ENCODE measurements around the gene AKT2. TPM values are rescaled to one million over a fixed set of nuclear protein-coding genes. Genes with fewer than 3 reads are reported as not detected.

Gene AKT2
- total RNA-seq, 1 experiment from 2014 or later = 149 TPM

- BruUV-seq (replicated peaks) = no TSS peak
- ChIA-PET CTCF (no interaction called here), POLR2A (ENCODE audit: unreplicated experiment) (no interaction called here)
- no peaks in the 10 kb centered on the region for H3K4me1 ChIP-seq (replicated peaks; ENCODE audit: insufficient read depth)
- DNase-seq = no peak
- H3K36me3 ChIP-seq (ENCODE audit: low read depth) = no peaks in the 10 kb centered on the region
- intact Hi-C loops (cut with micrococcal nuclease; ENCODE audit: unreplicated experiment) = no loop called here
- no peak overlapping the region for H2AFZ ChIP-seq
- no peaks in the 10 kb centered on the region for H3K9me3 ChIP-seq (ENCODE audit: insufficient read depth, low read depth)
- 0 out of 2 replicates have a peak, but pooled peaks cover 7% of the 10 kb centered on the region for H3K79me2 ChIP-seq (ENCODE audit: low read depth)
- H3K4me3 ChIP-seq = no peak overlapping the region
- peaks cover 7% of the 10 kb centered on the region; the same call in 1 of the 2 replicates for H4K20me1 ChIP-seq (ENCODE audit: insufficient read depth)
- no peak overlapping the region for H3K27ac ChIP-seq
- H3F3A ChIP-seq (ENCODE audit: insufficient read depth, low read depth) = no peaks in the 10 kb centered on the region
- H3K4me2 ChIP-seq = no peak overlapping the region
- no peaks in the 10 kb centered on the region for H3K27me3 ChIP-seq (ENCODE audit: insufficient read depth, low read depth)
- no peaks in the 10 kb centered on the region for H3K9me2 ChIP-seq (ENCODE audit: insufficient read depth)
- TF ChIP-seq, protein P1, sequence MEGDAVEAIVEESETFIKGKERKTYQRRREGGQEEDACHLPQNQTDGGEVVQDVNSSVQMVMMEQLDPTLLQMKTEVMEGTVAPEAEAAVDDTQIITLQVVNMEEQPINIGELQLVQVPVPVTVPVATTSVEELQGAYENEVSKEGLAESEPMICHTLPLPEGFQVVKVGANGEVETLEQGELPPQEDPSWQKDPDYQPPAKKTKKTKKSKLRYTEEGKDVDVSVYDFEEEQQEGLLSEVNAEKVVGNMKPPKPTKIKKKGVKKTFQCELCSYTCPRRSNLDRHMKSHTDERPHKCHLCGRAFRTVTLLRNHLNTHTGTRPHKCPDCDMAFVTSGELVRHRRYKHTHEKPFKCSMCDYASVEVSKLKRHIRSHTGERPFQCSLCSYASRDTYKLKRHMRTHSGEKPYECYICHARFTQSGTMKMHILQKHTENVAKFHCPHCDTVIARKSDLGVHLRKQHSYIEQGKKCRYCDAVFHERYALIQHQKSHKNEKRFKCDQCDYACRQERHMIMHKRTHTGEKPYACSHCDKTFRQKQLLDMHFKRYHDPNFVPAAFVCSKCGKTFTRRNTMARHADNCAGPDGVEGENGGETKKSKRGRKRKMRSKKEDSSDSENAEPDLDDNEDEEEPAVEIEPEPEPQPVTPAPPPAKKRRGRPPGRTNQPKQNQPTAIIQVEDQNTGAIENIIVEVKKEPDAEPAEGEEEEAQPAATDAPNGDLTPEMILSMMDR (conservative IDR thresholded peaks at IDR 0.05) = no peak
- no peak for TF ChIP-seq EZH2 (IDR thresholded peaks at IDR 0.05; ENCODE audit: low read depth)
These were observed 37.3 kb downstream of the AKT2 start for GRCh38 chr19:40247735-40248262.

DNA sequence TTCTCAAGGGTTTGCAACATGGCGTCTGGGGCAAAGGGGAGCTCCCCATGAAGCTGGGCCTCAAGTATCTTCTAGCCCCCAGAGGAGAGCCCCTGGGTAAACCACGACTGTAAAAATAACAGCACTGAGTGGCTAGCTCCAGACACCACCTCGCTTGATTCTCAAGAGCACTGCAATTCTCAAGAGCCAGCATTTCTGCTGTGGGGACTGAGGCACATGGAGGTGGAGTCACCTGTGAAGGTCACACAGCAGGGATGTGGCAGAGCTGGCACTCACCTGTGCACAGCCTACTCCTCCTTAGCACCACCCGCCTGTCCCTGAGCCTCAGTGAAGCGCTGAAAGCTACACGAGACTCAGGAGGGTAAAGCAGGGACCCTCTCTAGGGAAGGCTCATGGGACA is 38.0 kb downstream of the AKT2 start:
- no peak for TF ChIP-seq EZH2 (IDR thresholded peaks at IDR 0.05; ENCODE audit: low read depth)
- TF ChIP-seq, protein P1 (conservative IDR thresholded peaks at IDR 0.05) = no peak
- no peaks in the 10 kb centered on the region for H3F3A ChIP-seq (ENCODE audit: insufficient read depth, low read depth)
- H3K27me3 ChIP-seq (ENCODE audit: insufficient read depth, low read depth) = no peaks in the 10 kb centered on the region
- ChIA-PET POLR2A (ENCODE audit: unreplicated experiment) (no interaction called here), CTCF (no interaction called here)
- 0 out of 2 replicates have a peak, but pooled peaks cover 3% of the 10 kb centered on the region for H3K79me2 ChIP-seq (ENCODE audit: low read depth)
- no peak overlapping the region for H3K4me3 ChIP-seq
- no peaks in the 10 kb centered on the region for H3K4me1 ChIP-seq (replicated peaks; ENCODE audit: insufficient read depth)
- no peaks in the 10 kb centered on the region for H3K36me3 ChIP-seq (ENCODE audit: low read depth)
- no peak overlapping the region for H3K27ac ChIP-seq
- intact Hi-C loops (cut with micrococcal nuclease; ENCODE audit: unreplicated experiment) = no loop called here
- peaks cover 4% of the 10 kb centered on the region; the same call in 1 of the 2 replicates for H4K20me1 ChIP-seq (ENCODE audit: insufficient read depth)
- no peak for DNase-seq
- H2AFZ ChIP-seq = no peak overlapping the region
- no TSS peak for BruUV-seq (replicated peaks)
- H3K9me2 ChIP-seq (ENCODE audit: insufficient read depth) = no peaks in the 10 kb centered on the region
- no peak overlapping the region for H3K4me2 ChIP-seq
- H3K9me3 ChIP-seq (ENCODE audit: insufficient read depth, low read depth) = no peaks in the 10 kb centered on the region

GRCh38 chr19:40246292-40247073 is 38.7 kb downstream of the AKT2 start:
- H2AFZ ChIP-seq = no peak overlapping the region
- no peak for TF ChIP-seq EZH2 (IDR thresholded peaks at IDR 0.05; ENCODE audit: low read depth)
- no peak overlapping the region for H3K4me3 ChIP-seq
- H3K9me3 ChIP-seq (ENCODE audit: insufficient read depth, low read depth) = no peaks in the 10 kb centered on the region
- no TSS peak for BruUV-seq (replicated peaks)
- no peaks in the 10 kb centered on the region for H3K9me2 ChIP-seq (ENCODE audit: insufficient read depth)
- no peaks in the 10 kb centered on the region for H3K36me3 ChIP-seq (ENCODE audit: low read depth)
- H3K4me2 ChIP-seq = no peak overlapping the region
- DNase-seq = no peak
- H3K27ac ChIP-seq = no peak overlapping the region
- 0 out of 2 replicates have a peak, but pooled peaks cover 3% of the 10 kb centered on the region for H3K79me2 ChIP-seq (ENCODE audit: low read depth)
- ChIA-PET CTCF (interaction anchor here (0.7 kb wide), 1 partner anchor 36 kb away, joined by 6 read pairs; no protein-coding TSS in a partner anchor), POLR2A (ENCODE audit: unreplicated experiment) (no interaction called here)
- no peaks in the 10 kb centered on the region for H4K20me1 ChIP-seq (ENCODE audit: insufficient read depth)
- no peaks in the 10 kb centered on the region for H3K27me3 ChIP-seq (ENCODE audit: insufficient read depth, low read depth)
- H3K4me1 ChIP-seq (replicated peaks; ENCODE audit: insufficient read depth) = no peaks in the 10 kb centered on the region
- intact Hi-C loops (cut with micrococcal nuclease; ENCODE audit: unreplicated experiment) = no loop called here
- no peaks in the 10 kb centered on the region for H3F3A ChIP-seq (ENCODE audit: insufficient read depth, low read depth)

Measured in PC-9 (cell line).